ENCODE results near the gene SNX8. TPM values are rescaled to one million over a fixed set of nuclear protein-coding genes. Genes with fewer than 3 reads are reported as not detected.

Gene SNX8
- total RNA-seq, 4 donors from 2014 or later = 16.0 to 63.3 (median 31.6) TPM

GRCh38 chr7:2272031-2272430 lies 42.2 kb downstream of the SNX8 start:
- TF ChIP-seq, protein P1, sequence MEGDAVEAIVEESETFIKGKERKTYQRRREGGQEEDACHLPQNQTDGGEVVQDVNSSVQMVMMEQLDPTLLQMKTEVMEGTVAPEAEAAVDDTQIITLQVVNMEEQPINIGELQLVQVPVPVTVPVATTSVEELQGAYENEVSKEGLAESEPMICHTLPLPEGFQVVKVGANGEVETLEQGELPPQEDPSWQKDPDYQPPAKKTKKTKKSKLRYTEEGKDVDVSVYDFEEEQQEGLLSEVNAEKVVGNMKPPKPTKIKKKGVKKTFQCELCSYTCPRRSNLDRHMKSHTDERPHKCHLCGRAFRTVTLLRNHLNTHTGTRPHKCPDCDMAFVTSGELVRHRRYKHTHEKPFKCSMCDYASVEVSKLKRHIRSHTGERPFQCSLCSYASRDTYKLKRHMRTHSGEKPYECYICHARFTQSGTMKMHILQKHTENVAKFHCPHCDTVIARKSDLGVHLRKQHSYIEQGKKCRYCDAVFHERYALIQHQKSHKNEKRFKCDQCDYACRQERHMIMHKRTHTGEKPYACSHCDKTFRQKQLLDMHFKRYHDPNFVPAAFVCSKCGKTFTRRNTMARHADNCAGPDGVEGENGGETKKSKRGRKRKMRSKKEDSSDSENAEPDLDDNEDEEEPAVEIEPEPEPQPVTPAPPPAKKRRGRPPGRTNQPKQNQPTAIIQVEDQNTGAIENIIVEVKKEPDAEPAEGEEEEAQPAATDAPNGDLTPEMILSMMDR (IDR thresholded peaks at IDR 0.05; ENCODE audit: low read depth) = no peak

- TF ChIP-seq, protein P1 (IDR thresholded peaks at IDR 0.05; ENCODE audit: low read depth) = no peak
Observed at GRCh38 chr7:2271273-2272026, 42.8 kb downstream of the SNX8 start.

DNA sequence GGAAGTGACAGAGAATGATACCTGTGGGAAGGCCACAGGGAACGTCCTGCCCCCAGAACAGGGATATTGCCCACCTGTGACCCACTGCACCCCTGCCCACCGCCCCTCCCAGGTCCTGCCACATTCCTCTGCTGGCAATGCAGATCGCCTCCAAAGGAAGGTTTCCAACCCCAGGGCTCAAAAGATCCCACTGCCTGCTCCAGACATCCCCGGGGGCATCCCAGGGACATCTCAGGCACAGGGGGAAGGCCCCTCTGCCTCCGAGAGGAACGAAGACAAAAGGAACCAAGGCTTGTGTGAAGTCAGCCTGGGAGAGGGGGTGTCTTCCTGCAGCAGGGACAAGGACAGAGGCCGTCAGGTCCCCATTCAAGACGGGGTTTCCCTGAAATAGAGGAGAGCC lies 43.7 kb downstream of the SNX8 start:
- TF ChIP-seq, protein P1 (IDR thresholded peaks at IDR 0.05; ENCODE audit: low read depth) = no peak

DNA sequence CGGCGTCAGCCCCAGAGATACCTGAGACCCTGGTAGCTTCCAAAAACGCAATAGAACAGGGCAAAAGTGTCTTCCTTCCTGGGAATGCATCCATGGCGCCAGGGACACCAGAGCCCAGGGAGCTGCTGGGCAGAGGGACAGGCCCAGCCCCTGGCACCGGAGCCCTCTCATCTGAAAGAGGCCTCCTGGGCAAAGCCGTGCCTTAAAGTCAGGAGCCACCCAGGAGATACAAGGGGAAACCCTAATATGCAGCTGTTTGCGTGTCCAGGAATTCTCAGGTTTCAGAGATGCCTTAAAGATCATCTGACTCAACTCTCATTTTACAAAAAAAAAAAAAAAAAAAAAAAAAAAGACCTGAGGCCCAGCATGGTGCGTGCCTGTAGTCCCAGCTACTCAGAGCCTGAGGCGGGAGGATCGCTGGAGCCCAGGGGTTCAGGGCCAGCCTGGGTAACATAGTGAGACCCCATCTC lies 44.2 kb downstream of the SNX8 start:
- TF ChIP-seq, protein P1 (IDR thresholded peaks at IDR 0.05; ENCODE audit: low read depth) = no peak

DNA sequence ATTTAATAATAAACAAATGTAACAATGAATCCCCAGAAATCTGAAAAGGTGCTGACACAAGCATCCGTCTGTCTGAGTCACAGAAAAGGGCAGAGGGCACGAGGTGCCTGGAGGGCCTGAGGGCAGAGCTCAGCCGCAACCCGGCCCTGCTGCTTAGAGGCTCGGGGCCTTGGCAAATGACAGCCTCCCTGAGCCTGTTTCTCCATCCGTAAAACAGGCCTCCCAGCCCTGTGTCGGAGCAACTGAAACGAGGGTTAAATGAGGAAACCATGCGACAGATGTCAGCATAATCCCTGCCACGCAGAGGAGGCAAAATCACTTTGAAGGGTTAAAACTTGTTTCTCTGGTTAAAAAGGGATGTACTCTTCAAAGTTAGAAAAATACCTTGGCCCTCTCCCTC lies 47.3 kb downstream of the SNX8 start:
- TF ChIP-seq, protein P1 (IDR thresholded peaks at IDR 0.05; ENCODE audit: low read depth) = no peak

DNA sequence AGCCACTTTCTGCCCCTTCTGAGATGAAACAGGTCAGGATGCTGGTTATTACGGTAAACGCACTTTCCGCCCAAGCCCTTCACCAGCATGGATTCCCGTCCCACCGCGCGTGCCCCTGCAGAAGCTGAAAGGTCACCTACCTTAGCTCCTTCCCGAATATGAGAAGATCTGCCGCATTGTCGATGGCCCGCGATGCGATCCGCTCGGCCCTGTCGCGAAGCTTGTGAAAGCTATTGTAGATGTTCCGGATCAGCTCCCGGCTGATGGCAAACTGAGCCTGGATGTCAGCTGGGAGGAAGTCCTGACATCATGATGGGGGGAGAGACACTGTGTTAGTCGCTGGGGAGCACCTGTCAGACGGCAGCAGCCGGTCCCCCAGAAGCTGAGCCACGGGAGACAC lies 50.1 kb downstream of the SNX8 start:
- TF ChIP-seq, protein P1 (IDR thresholded peaks at IDR 0.05; ENCODE audit: low read depth) = no peak

DNA sequence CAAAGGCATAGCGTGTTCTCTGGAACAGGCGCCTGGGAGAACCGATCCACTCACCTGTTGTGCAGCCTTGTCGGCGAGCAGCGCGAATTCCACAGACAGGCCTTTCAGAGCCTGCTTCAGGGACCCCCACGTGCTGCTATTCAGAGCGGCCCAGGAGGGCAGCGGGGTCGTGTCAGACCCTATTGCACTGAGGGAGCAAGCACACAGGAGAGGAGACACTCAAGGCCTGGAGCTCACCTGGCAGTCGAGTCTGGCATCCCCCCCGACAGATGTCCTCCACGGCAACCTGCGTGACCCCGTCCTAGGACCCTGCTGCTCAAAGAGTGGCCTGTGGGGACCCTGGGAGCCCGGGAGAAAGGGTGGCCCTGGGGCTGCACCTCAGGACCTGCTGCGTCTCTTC lies 51.1 kb downstream of the SNX8 start:
- TF ChIP-seq, protein P1 (IDR thresholded peaks at IDR 0.05; ENCODE audit: low read depth) = no peak

Data from subcutaneous adipose tissue (tissue), 4 donors.